HCT116 (cell line): Measurements from ENCODE around the gene FERMT3.

Experiments
- ATF3 ChIP-seq: IDR thresholded peaks from 2 replicates; pipeline ENCODE4 v1.6.1; 2012
- CTCF ChIP-seq, 3 experiments: fragments of 200-600 bp in 1 of 3; sonication (generic) in 1 of 3; IDR thresholded peaks in 2 of 3; conservative IDR thresholded peaks in 1 of 3; 2 replicates each; pipeline ENCODE4 v1.5.1; 2012 to 2017; ENCODE audit warnings: low read depth in 2 of 3, low read length in 2 of 3, antibody characterized with exemption in 1 of 3, borderline replicate concordance in 1 of 3, control low read depth in 1 of 3, mild to moderate bottlenecking in 1 of 3, mixed read lengths in 1 of 3, mixed run types in 1 of 3, moderate library complexity in 1 of 3; ENCODE audit not compliant: insufficient read depth in 1 of 3
- EGR1 ChIP-seq: IDR thresholded peaks from 2 replicates; pipeline ENCODE4 v1.6.1; 2012; ENCODE audit warnings: low read depth
- EZH2 ChIP-seq: fragments of 200-600 bp; sonication (generic); IDR thresholded peaks from 2 replicates; pipeline ENCODE4 v1.6.1; 2017; ENCODE audit warnings: antibody characterized with exemption, mixed run types
- JUND ChIP-seq: IDR thresholded peaks from 2 replicates; pipeline ENCODE4 v1.6.1; 2012
- MAX ChIP-seq: IDR thresholded peaks from 2 replicates; pipeline ENCODE4 v1.6.1; 2012
- POLR2A ChIP-seq: IDR thresholded peaks from 2 replicates; pipeline ENCODE4 v1.7.0; 2011; ENCODE audit warnings: borderline replicate concordance; ENCODE audit not compliant: insufficient read depth, insufficient read length; ENCODE audit errors: extremely low read depth
- POLR2AphosphoS5 ChIP-seq: IDR thresholded peaks from 2 replicates; pipeline ENCODE4 v1.6.1; 2011; ENCODE audit warnings: mild to moderate bottlenecking, low read depth, low read length, moderate library complexity
- RAD21 ChIP-seq: IDR thresholded peaks from 2 replicates; pipeline ENCODE4 v1.6.1; 2012; ENCODE audit warnings: low read depth, mild to moderate bottlenecking
- SIN3A ChIP-seq: IDR thresholded peaks from 2 replicates; pipeline ENCODE4 v1.6.1; 2012; ENCODE audit warnings: low read depth
- TCF7L2 ChIP-seq: IDR thresholded peaks from 2 replicates; pipeline ENCODE4 v1.7.0; 2011; ENCODE audit warnings: borderline replicate concordance, inconsistent platforms; ENCODE audit not compliant: insufficient read depth, insufficient read length; ENCODE audit errors: extremely low read depth
- YY1 ChIP-seq: IDR thresholded peaks from 2 replicates; pipeline ENCODE4 v1.6.1; 2011; ENCODE audit warnings: low read length, low read depth, moderate library complexity, mild to moderate bottlenecking; ENCODE audit not compliant: insufficient replicate concordance; ENCODE audit errors: extremely low read depth
- ZFX ChIP-seq: fragments of 450-650 bp; IDR thresholded peaks from 2 replicates; pipeline ENCODE4 v1.6.1; 2017

GRCh38 chr11:64232967-64233315, 26.4 kb downstream of the FERMT3 start:
- TF ChIP-seq MAX (no peak), CTCF (IDR thresholded peaks at IDR 0.05 in 2 of 3, conservative IDR thresholded peaks at IDR 0.05 in 1 of 3; ENCODE audit: borderline replicate concordance in 1 of 3, insufficient read depth in 1 of 3, low read depth in 2 of 3, low read length in 2 of 3) (no peak), POLR2AphosphoS5 (no peak), YY1 (no peak), POLR2A (no peak), TCF7L2 (no peak), SIN3A (no peak), ATF3 (no peak), JUND (no peak), EZH2 (no peak), ZFX (no peak), RAD21 (no peak), EGR1 (no peak)
